Measurements from ENCODE around the gene RNF2. TPM values are rescaled to one million over a fixed set of nuclear protein-coding genes. Genes with fewer than 3 reads are reported as not detected.

The RNF2 gene
- total and polyA plus RNA-seq, 2 donors (not counting 3 experiments of a cell fraction or from before 2014, with no cell fraction given) = 13.6 to 30.6 TPM

DNA sequence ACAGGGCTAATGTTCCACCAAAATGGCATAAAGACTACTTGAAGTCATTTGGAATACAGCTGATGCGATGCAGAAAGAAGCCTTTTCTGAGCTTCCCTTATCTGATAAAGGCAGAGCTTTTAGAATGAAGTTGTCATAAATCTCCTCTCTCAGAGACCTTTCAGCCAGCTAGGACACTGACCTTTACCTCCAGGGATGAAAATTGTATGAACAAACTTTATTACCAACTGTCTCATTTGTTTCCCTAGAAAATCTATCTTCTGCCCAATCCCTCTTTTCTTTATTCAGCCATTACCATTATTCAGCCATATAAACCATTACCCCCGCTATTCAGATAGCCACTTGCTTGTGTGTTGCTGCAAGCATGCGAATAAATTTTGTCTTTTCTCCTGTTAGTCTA lies 29.7 kb upstream of the RNF2 start:
- Histone ChIP-seq H3K4me3 (replicated peaks in 1 of 3; ENCODE audit: insufficient read depth in 1 of 3, low read depth in 1 of 3, low read length in 3 of 3) (no peak overlapping the region), H2AFZ (ENCODE audit: low read depth, low read length) (no peak overlapping the region), H3K36me3 (ENCODE audit: control insufficient read depth in 2 of 2, extremely low read depth in 1 of 2, insufficient read depth in 2 of 2, low read length in 2 of 2) (no peaks in the 10 kb centered on the region), H3K27ac (ENCODE audit: insufficient read depth, low read depth, low read length) (no peak overlapping the region), H3K9me3 (replicated peaks; ENCODE audit: control insufficient read depth, insufficient read depth, low read length) (no peaks in the 10 kb centered on the region), H3K4me2 (ENCODE audit: insufficient read depth, low read length) (no peak overlapping the region), H3K27me3 (ENCODE audit: control insufficient read depth in 2 of 2, insufficient read depth in 2 of 2, low read length in 2 of 2) (no peaks in the 10 kb centered on the region), H3K4me1 (ENCODE audit: control insufficient read depth, extremely low read depth, insufficient read depth, low read length) (no peaks in the 10 kb centered on the region), H3K79me2 (ENCODE audit: control insufficient read depth, insufficient read depth, low read length) (no peaks in the 10 kb centered on the region), H3K9ac (replicated peaks; ENCODE audit: extremely low read depth, insufficient read depth, low read length) (no peak overlapping the region), H3K9me1 (replicated peaks; ENCODE audit: control insufficient read depth, extremely low read depth, insufficient read depth, low read length) (no peaks in the 10 kb centered on the region), H4K20me1 (replicated peaks; ENCODE audit: control insufficient read depth, extremely low read depth, insufficient read depth, low read length) (no peaks in the 10 kb centered on the region)
- intact Hi-C loops (cut with micrococcal nuclease) (no loop called here), dilution Hi-C loops (cut with MboI; ENCODE audit: extremely low pct_ligation_motif_present, low sequenced_read_pairs) (no loop called here)
- TF ChIP-seq, protein P1, sequence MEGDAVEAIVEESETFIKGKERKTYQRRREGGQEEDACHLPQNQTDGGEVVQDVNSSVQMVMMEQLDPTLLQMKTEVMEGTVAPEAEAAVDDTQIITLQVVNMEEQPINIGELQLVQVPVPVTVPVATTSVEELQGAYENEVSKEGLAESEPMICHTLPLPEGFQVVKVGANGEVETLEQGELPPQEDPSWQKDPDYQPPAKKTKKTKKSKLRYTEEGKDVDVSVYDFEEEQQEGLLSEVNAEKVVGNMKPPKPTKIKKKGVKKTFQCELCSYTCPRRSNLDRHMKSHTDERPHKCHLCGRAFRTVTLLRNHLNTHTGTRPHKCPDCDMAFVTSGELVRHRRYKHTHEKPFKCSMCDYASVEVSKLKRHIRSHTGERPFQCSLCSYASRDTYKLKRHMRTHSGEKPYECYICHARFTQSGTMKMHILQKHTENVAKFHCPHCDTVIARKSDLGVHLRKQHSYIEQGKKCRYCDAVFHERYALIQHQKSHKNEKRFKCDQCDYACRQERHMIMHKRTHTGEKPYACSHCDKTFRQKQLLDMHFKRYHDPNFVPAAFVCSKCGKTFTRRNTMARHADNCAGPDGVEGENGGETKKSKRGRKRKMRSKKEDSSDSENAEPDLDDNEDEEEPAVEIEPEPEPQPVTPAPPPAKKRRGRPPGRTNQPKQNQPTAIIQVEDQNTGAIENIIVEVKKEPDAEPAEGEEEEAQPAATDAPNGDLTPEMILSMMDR (IDR thresholded peaks at IDR 0.05; ENCODE audit: extremely low read depth in 1 of 2, insufficient read depth in 1 of 2, low read depth in 1 of 2, low read length in 2 of 2) = no peak
- TF ChIP-seq MYC (IDR thresholded peaks at IDR 0.05; ENCODE audit: low read depth, low read length) = no peak
- FAIRE-seq (no peak), DNase-seq (ENCODE audit: low read depth, low spot score) (no peak)
- CTCF ChIA-PET = no interaction called here
- no TSS peak for BruUV-seq (replicated peaks)
- POLR2A ChIA-PET = no interaction called here

DNA sequence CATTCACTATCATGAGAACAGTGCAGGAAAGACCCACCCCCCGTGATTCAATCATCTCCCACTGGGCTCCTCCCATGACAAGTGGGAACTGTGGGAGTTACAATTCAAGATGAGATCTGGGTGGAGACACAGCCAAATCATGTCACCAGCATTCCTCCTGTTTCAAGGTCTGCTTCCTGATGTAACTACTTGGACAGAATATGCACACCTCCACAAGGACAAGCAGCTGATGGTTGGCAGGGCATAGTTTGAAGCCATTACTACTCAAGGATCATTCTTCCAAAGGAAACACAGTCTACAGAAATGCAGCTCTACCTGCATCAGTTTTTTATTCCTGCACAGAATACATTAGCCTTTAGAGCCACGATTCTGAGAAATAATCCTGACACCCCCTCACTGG lies 28.5 kb upstream of the RNF2 start:
- H3K4me3 ChIP-seq (replicated peaks in 1 of 3; ENCODE audit: insufficient read depth in 1 of 3, low read depth in 1 of 3, low read length in 3 of 3) = no peak overlapping the region
- no peak overlapping the region for H3K27ac ChIP-seq (ENCODE audit: insufficient read depth, low read depth, low read length)
- no peak overlapping the region for H3K4me2 ChIP-seq (ENCODE audit: insufficient read depth, low read length)
- H3K9me3 ChIP-seq (replicated peaks; ENCODE audit: control insufficient read depth, insufficient read depth, low read length) = no peaks in the 10 kb centered on the region
- no peaks in the 10 kb centered on the region for H3K4me1 ChIP-seq (ENCODE audit: control insufficient read depth, extremely low read depth, insufficient read depth, low read length)
- H3K36me3 ChIP-seq (ENCODE audit: control insufficient read depth in 2 of 2, extremely low read depth in 1 of 2, insufficient read depth in 2 of 2, low read length in 2 of 2) = no peaks in the 10 kb centered on the region
- H3K9ac ChIP-seq (replicated peaks; ENCODE audit: extremely low read depth, insufficient read depth, low read length) = no peak overlapping the region
- no peak overlapping the region for H2AFZ ChIP-seq (ENCODE audit: low read depth, low read length)
- no peaks in the 10 kb centered on the region for H4K20me1 ChIP-seq (replicated peaks; ENCODE audit: control insufficient read depth, extremely low read depth, insufficient read depth, low read length)
- DNase-seq (ENCODE audit: low read depth, low spot score) (no peak), FAIRE-seq (no peak)
- no peaks in the 10 kb centered on the region for H3K27me3 ChIP-seq (ENCODE audit: control insufficient read depth in 2 of 2, insufficient read depth in 2 of 2, low read length in 2 of 2)
- intact Hi-C loops (cut with micrococcal nuclease) (no loop called here), dilution Hi-C loops (cut with MboI; ENCODE audit: extremely low pct_ligation_motif_present, low sequenced_read_pairs) (no loop called here)
- H3K9me1 ChIP-seq (replicated peaks; ENCODE audit: control insufficient read depth, extremely low read depth, insufficient read depth, low read length) = no peaks in the 10 kb centered on the region
- ChIA-PET CTCF (no interaction called here), POLR2A (no interaction called here)
- BruUV-seq (replicated peaks) = no TSS peak
- H3K79me2 ChIP-seq (ENCODE audit: control insufficient read depth, insufficient read depth, low read length) = no peaks in the 10 kb centered on the region
- TF ChIP-seq EZH2 (IDR thresholded peaks at IDR 0.05; ENCODE audit: borderline replicate concordance, low read depth, low read length, severe bottlenecking) (no peak), GATA2 (IDR thresholded peaks at IDR 0.05; ENCODE audit: insufficient read depth, insufficient read length, low read depth, low read length) (no peak)
